ENCODE results near the gene NUP62CL.

NUP62CL gene

GRCh38 chrX:107146670-107147069 is 59.6 kb downstream of the NUP62CL start:
- no peak for DNase-seq

GRCh38 chrX:107135965-107136307 is 70.3 kb downstream of the NUP62CL start:
- DNase-seq, result no peak

GRCh38 chrX:107135049-107135964 is 70.9 kb downstream of the NUP62CL start:
- no peak for DNase-seq

GRCh38 chrX:107123750-107124149 is 82.5 kb downstream of the NUP62CL start:
- DNase-seq, result no peak

GRCh38 chrX:107119283-107119682 is 87.0 kb downstream of the NUP62CL start:
- no peak for DNase-seq

GRCh38 chrX:107118322-107119147 is 87.7 kb downstream of the NUP62CL start, which contains the start of gene RBM41:
Gene RBM41 (minus strand): TSS chrX:107118822. CDS start chrX:107118773, 49 bp downstream.
- DNase-seq, result peak; percentile 12 to 77 (median 64)

GRCh38 chrX:107117993-107118321 is 88.3 kb downstream of the NUP62CL start:
- DNase-seq, result peak in 2 of 14 donors; percentile 13 to 32

GRCh38 chrX:107107459-107107858 is 98.8 kb downstream of the NUP62CL start:
- no peak for DNase-seq

- no peak for DNase-seq
These were observed 103.3 kb downstream of the NUP62CL start for GRCh38 chrX:107102980-107103379.

GRCh38 chrX:107076158-107076557 is 130.1 kb downstream of the NUP62CL start:
- DNase-seq, result no peak

All from C1 segment of cervical spinal cord (tissue), 14 donors.